WTC11 (cell line): Measurements from ENCODE around the gene ATP2B1.

Experiments
- ELF4 ChIP-seq: sonication (generic); formaldehyde crosslinking; IDR thresholded peaks from 2 replicates; pipeline ENCODE4 v1.8.1; 2022; ENCODE audit warnings: low read depth, mild to moderate bottlenecking, moderate library complexity, missing genetic modification reagents
- KAT7 ChIP-seq: sonication (generic); formaldehyde crosslinking; IDR thresholded peaks from 2 replicates; pipeline ENCODE4 v1.8.1; 2023; ENCODE audit warnings: missing genetic modification reagents, mild to moderate bottlenecking, borderline replicate concordance
- ZNF263 ChIP-seq: sonication (generic); formaldehyde crosslinking; IDR thresholded peaks from 2 replicates; pipeline ENCODE4 v1.8.1; 2022; ENCODE audit warnings: low read depth, mild to moderate bottlenecking, moderate library complexity, missing genetic modification reagents
- TF ChIP-seq, protein P1 (sequence below): sonication (generic); formaldehyde crosslinking; IDR thresholded peaks from 2 replicates; pipeline ENCODE4 v1.8.1; 2023; ENCODE audit warnings: mild to moderate bottlenecking, missing genetic modification reagents
- TF ChIP-seq, protein P2 (sequence below): fragments of 200-600 bp; IDR thresholded peaks from 2 replicates; pipeline ENCODE4 v1.8.0; 2022; ENCODE audit warnings: antibody characterized with exemption

- TF ChIP-seq KAT7 (CRISPR knock-in tag) (no peak), ZNF263 (no peak), ELF4 (CRISPR knock-in tag) (no peak)
- TF ChIP-seq, protein P1, sequence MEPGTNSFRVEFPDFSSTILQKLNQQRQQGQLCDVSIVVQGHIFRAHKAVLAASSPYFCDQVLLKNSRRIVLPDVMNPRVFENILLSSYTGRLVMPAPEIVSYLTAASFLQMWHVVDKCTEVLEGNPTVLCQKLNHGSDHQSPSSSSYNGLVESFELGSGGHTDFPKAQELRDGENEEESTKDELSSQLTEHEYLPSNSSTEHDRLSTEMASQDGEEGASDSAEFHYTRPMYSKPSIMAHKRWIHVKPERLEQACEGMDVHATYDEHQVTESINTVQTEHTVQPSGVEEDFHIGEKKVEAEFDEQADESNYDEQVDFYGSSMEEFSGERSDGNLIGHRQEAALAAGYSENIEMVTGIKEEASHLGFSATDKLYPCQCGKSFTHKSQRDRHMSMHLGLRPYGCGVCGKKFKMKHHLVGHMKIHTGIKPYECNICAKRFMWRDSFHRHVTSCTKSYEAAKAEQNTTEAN (CRISPR knock-in tag) = no peak
- TF ChIP-seq, protein P2, sequence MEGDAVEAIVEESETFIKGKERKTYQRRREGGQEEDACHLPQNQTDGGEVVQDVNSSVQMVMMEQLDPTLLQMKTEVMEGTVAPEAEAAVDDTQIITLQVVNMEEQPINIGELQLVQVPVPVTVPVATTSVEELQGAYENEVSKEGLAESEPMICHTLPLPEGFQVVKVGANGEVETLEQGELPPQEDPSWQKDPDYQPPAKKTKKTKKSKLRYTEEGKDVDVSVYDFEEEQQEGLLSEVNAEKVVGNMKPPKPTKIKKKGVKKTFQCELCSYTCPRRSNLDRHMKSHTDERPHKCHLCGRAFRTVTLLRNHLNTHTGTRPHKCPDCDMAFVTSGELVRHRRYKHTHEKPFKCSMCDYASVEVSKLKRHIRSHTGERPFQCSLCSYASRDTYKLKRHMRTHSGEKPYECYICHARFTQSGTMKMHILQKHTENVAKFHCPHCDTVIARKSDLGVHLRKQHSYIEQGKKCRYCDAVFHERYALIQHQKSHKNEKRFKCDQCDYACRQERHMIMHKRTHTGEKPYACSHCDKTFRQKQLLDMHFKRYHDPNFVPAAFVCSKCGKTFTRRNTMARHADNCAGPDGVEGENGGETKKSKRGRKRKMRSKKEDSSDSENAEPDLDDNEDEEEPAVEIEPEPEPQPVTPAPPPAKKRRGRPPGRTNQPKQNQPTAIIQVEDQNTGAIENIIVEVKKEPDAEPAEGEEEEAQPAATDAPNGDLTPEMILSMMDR = no peak
Observed at GRCh38 chr12:89649139-89649538, 59.5 kb downstream of the ATP2B1 start.
